Endothelial cell of umbilical vein (primary cell): ENCODE results near the gene ELOVL2. TPM values are rescaled to one million over a fixed set of nuclear protein-coding genes. Genes with fewer than 3 reads are reported as not detected.

Experiments
- BruUV-seq: library from RNA; stranded (reverse); fragments of 400-500 nt; replicated peaks from 2 replicates; lab custom pipeline; 2021; lab: Mats Ljungman, UMichigan
- CTCF ChIA-PET: fragments of 300-600, 350-600 bp; sonication (Branson Sonifier 250); formaldehyde crosslinking; loops from one replicate; lab custom pipeline; 2021; ENCODE audit warnings: antibody characterized with exemption, inconsistent platforms; lab: Charles Lee
- POLR2A ChIA-PET: fragments of 300-600, 350-600 bp; sonication (Branson Sonifier 250); formaldehyde crosslinking; loops from one replicate; lab custom pipeline; 2021; ENCODE audit warnings: antibody characterized with exemption, inconsistent platforms; lab: Charles Lee
- DNase-seq: peaks from one replicate; pipeline ENCODE4 v3.0.0-alpha.2; 2011; ENCODE audit warnings: low read depth, low spot score
- FAIRE-seq: peaks from 2 replicates; lab custom pipeline; 2011; peaks lifted over from hg19 to GRCh38; lab: Jason Lieb, UNC
- H2AFZ ChIP-seq: 2 replicates; pipeline ENCODE4 v1.6.0; 2012; ENCODE audit warnings: low read depth, low read length, control low read depth, inconsistent platforms
- H3K27ac ChIP-seq: 2 replicates; pipeline ENCODE4 v1.5.1; 2011; ENCODE audit warnings: low read depth, mild to moderate bottlenecking, control low read depth, low read length, moderate library complexity; ENCODE audit not compliant: insufficient read depth
- H3K27me3 ChIP-seq, 2 experiments: 2 replicates each; pipeline versions ENCODE4 v1.6.0 to v1.6.1; 2011; ENCODE audit warnings: low read length in 2 of 2, mixed read lengths in 1 of 2; ENCODE audit not compliant: control insufficient read depth in 2 of 2, insufficient read depth in 2 of 2
- H3K36me3 ChIP-seq, 2 experiments: 2 replicates in 1 of 2; 3 replicates in 1 of 2; pipeline ENCODE4 v1.5.1; 2011; ENCODE audit warnings: low read length in 2 of 2, mild to moderate bottlenecking in 1 of 2, moderate library complexity in 1 of 2; ENCODE audit not compliant: control insufficient read depth in 2 of 2, insufficient read depth in 2 of 2; ENCODE audit errors: extremely low read depth in 1 of 2
- H3K4me1 ChIP-seq: 3 replicates; pipeline ENCODE4 v1.5.1; 2011; ENCODE audit warnings: mild to moderate bottlenecking, low read length; ENCODE audit not compliant: control insufficient read depth, insufficient read depth; ENCODE audit errors: extremely low read depth
- H3K4me2 ChIP-seq: 2 replicates; pipeline ENCODE4 v1.6.1; 2011; ENCODE audit warnings: low read length, control low read depth, mixed read lengths; ENCODE audit not compliant: insufficient read depth
- H3K4me3 ChIP-seq, 3 experiments: fragments of 200-600 bp in 1 of 3; sonication (generic), shearing (Covaris generic) in 1 of 3; replicated peaks in 1 of 3; 2 replicates each; pipeline ENCODE4 v1.5.1; 2011 to 2016; ENCODE audit warnings: control low read depth in 3 of 3, low read length in 3 of 3, mild to moderate bottlenecking in 2 of 3, inconsistent platforms in 1 of 3, low read depth in 1 of 3, moderate library complexity in 1 of 3; ENCODE audit not compliant: insufficient read depth in 1 of 3
- H3K79me2 ChIP-seq: 2 replicates; pipeline ENCODE4 v1.6.0; 2012; ENCODE audit warnings: low read length, inconsistent platforms; ENCODE audit not compliant: control insufficient read depth, insufficient read depth
- H3K9ac ChIP-seq: replicated peaks from 2 replicates; pipeline ENCODE3; 2011; ENCODE audit warnings: low read length, control low read depth; ENCODE audit not compliant: insufficient read depth; ENCODE audit errors: extremely low read depth
- H3K9me1 ChIP-seq: replicated peaks from 3 replicates; pipeline ENCODE4 v1.6.0; 2011; ENCODE audit warnings: mild to moderate bottlenecking, low read length; ENCODE audit not compliant: control insufficient read depth, insufficient read depth; ENCODE audit errors: extremely low read depth
- H3K9me3 ChIP-seq: replicated peaks from 2 replicates; pipeline ENCODE4 v1.5.1; 2012; ENCODE audit warnings: low read length, inconsistent platforms; ENCODE audit not compliant: control insufficient read depth, insufficient read depth
- H4K20me1 ChIP-seq: replicated peaks from 2 replicates; pipeline ENCODE3; 2011; ENCODE audit warnings: mild to moderate bottlenecking, low read length; ENCODE audit not compliant: control insufficient read depth, insufficient read depth; ENCODE audit errors: extremely low read depth
- CTCF ChIP-seq, 2 donors: IDR thresholded peaks; 1 replicate in 1 of 2; 2 replicates in 1 of 2; pipeline ENCODE4 v1.5.1; 2011; ENCODE audit warnings: low read length in 2 of 2, mild to moderate bottlenecking in 2 of 2, moderate library complexity in 2 of 2, control low read depth in 1 of 2, inconsistent platforms in 1 of 2, low read depth in 1 of 2; ENCODE audit not compliant: insufficient read depth in 1 of 2; ENCODE audit errors: extremely low read depth in 1 of 2
- EZH2 ChIP-seq: IDR thresholded peaks from 2 replicates; pipeline ENCODE4 v1.6.1; 2012; ENCODE audit warnings: borderline replicate concordance, low read depth, mild to moderate bottlenecking, moderate library complexity, low read length, inconsistent platforms; ENCODE audit not compliant: severe bottlenecking
- FOS ChIP-seq: IDR thresholded peaks from 2 replicates; pipeline ENCODE4 v1.6.1; 2011; ENCODE audit warnings: mild to moderate bottlenecking, low read length, moderate library complexity, borderline replicate concordance; ENCODE audit not compliant: insufficient read depth
- GATA2 ChIP-seq: IDR thresholded peaks from 2 replicates; pipeline ENCODE4 v1.7.0; 2011; ENCODE audit warnings: low read depth, mild to moderate bottlenecking, moderate library complexity, mixed read lengths, low read length; ENCODE audit not compliant: insufficient read length, insufficient read depth
- JUN ChIP-seq: IDR thresholded peaks from 2 replicates; pipeline ENCODE4 v1.6.1; 2011; ENCODE audit warnings: borderline replicate concordance, low read depth; ENCODE audit not compliant: insufficient read length, insufficient read depth
- MAX ChIP-seq: IDR thresholded peaks from 2 replicates; pipeline ENCODE4 v1.6.1; 2011; ENCODE audit not compliant: insufficient read depth, insufficient read length
- MYC ChIP-seq: IDR thresholded peaks from one replicate; pipeline ENCODE4 v1.6.1; 2011; ENCODE audit warnings: mild to moderate bottlenecking, low read depth, low read length
- POLR2A ChIP-seq: IDR thresholded peaks from 2 replicates; pipeline ENCODE4 v1.6.1; 2012; ENCODE audit warnings: low read depth, mild to moderate bottlenecking, control low read depth, low read length
- POLR2AphosphoS5 ChIP-seq: IDR thresholded peaks from 2 replicates; pipeline ENCODE4 v1.6.1; 2012; ENCODE audit warnings: low read depth, mild to moderate bottlenecking, control low read depth, low read length, moderate library complexity; ENCODE audit not compliant: insufficient read depth
- dilution Hi-C: fragments of 300-500 bp; cut with MboI; formaldehyde crosslinking; loops from one replicate; pipeline ENCODE4 v1.15.0; 2019; ENCODE audit warnings: low sequenced_read_pairs; ENCODE audit not compliant: extremely low pct_ligation_motif_present
- intact Hi-C: fragments of 100-400 bp; cut with micrococcal nuclease; formaldehyde crosslinking; loops from one replicate; pipeline ENCODE4 v1.10.0; 2022
- polyA plus RNA-seq, 4 experiments: library from polyadenylated mRNA; depleted of rRNA in 3 of 4; stranded (reverse) in 3 of 4; unstranded in 1 of 4; fragments of >200 nt; gene quantifications; 2 replicates each; pipeline versions ENCODE4 v1.2.1 to v1.2.3, GENCODE V29; 2011 to 2012; ENCODE audit warnings: missing spikeins in 1 of 4
- total RNA-seq: library from RNA; stranded (reverse); gene quantifications from 2 replicates; pipeline ENCODE4 v1.2.3, GENCODE V29; 2021

ELOVL2 gene
- total and polyA plus RNA-seq, 2 donors (not counting 3 experiments of a cell fraction or from before 2014, with no cell fraction given) = not detected

GRCh38 chr6:10977231-10977968, 66.7 kb downstream of the ELOVL2 start:
- CTCF ChIA-PET = no interaction called here
- no peaks in the 10 kb centered on the region for H3K36me3 ChIP-seq
- no peak overlapping the region for H3K9ac ChIP-seq
- TF ChIP-seq GATA2 = no peak
- no peak for TF ChIP-seq POLR2AphosphoS5
- no peak for TF ChIP-seq POLR2A
- TF ChIP-seq MAX = no peak
- TF ChIP-seq EZH2 = no peak
- TF ChIP-seq MYC = no peak
- no peak for TF ChIP-seq JUN
- TF ChIP-seq FOS = no peak
- TF ChIP-seq CTCF (IDR thresholded peaks at IDR 0.05; ENCODE audit: extremely low read depth in 1 of 2, insufficient read depth in 1 of 2, low read depth in 1 of 2, low read length in 2 of 2) = no peak
- H4K20me1 ChIP-seq = no peaks in the 10 kb centered on the region
- peaks cover 0 to 2% of the 10 kb centered on the region in 2 experiments for H3K27me3 ChIP-seq
- no peak overlapping the region for H2AFZ ChIP-seq
- BruUV-seq = no TSS peak
- no peaks in the 10 kb centered on the region for H3K9me3 ChIP-seq
- DNase-seq (no peak), FAIRE-seq (no peak)
- H3K9me1 ChIP-seq = no peaks in the 10 kb centered on the region
- POLR2A ChIA-PET = no interaction called here
- H3K4me3 ChIP-seq = no peak overlapping the region
- no peak overlapping the region for H3K4me2 ChIP-seq
- H3K4me1 ChIP-seq = no peaks in the 10 kb centered on the region
- intact Hi-C loops (no loop called here), dilution Hi-C loops (no loop called here)
- no peaks in the 10 kb centered on the region for H3K79me2 ChIP-seq
- H3K27ac ChIP-seq = no peak overlapping the region
